Transverse colon (tissue), 3 donors: ENCODE measurements around the gene HEPN1.

Source experiments
- CTCF ChIP-seq, 5 experiments: fragments of 200-600 bp in 3 of 5; fragments of 450-650 bp in 2 of 5; sonication (generic) in 3 of 5; IDR thresholded peaks; 1 replicate in 2 of 5; 2 replicates in 3 of 5; pipeline ENCODE4 v1.5.1; 2016 to 2017; ENCODE audit warnings: antibody characterized with exemption in 5 of 5, inconsistent platforms in 3 of 5, mild to moderate bottlenecking in 2 of 5, moderate library complexity in 1 of 5
- EP300 ChIP-seq: sonication (generic); formaldehyde crosslinking; IDR thresholded peaks from one replicate; pipeline ENCODE4 v1.6.1; 2017; ENCODE audit warnings: antibody characterized with exemption, low read depth
- POLR2A ChIP-seq: fragments of 450-650 bp; IDR thresholded peaks from one replicate; pipeline ENCODE4 v1.6.1; 2016; ENCODE audit warnings: antibody characterized with exemption, mild to moderate bottlenecking, moderate library complexity

GRCh38 chr11:124869856-124870387, 49.1 kb upstream of the HEPN1 start:
- TF ChIP-seq CTCF (IDR thresholded peaks at IDR 0.05) (no peak), POLR2A (no peak), EP300 (no peak)
